SK-N-SH (cell line): Measurements from ENCODE around the gene EFCAB8. TPM values are rescaled to one million over a fixed set of nuclear protein-coding genes. Genes with fewer than 3 reads are reported as not detected.

Source experiments
- CTCF ChIA-PET: fragments of 300-600, 350-600 bp; formaldehyde crosslinking; extraction: SDS; loops from one replicate; lab custom pipeline; 2021; lab: Yijun Ruan, JAX
- POLR2A ChIA-PET: fragments of 350-600 bp; sonication (Branson Sonifier 250); formaldehyde crosslinking; extraction: SDS; loops from one replicate; lab custom pipeline; 2020; ENCODE audit warnings: antibody characterized with exemption, inconsistent platforms; lab: Yijun Ruan, JAX
- DNase-seq: peaks from one replicate; pipeline ENCODE4 v3.0.0; 2012
- H2AFZ ChIP-seq: fragments of 200-600 bp; sonication (generic); 2 replicates; pipeline ENCODE4 v1.8.1; 2016; ENCODE audit warnings: antibody characterized with exemption, mild to moderate bottlenecking, low read depth
- H3F3A ChIP-seq: fragments of 200-600 bp; sonication (generic); replicated peaks from 2 replicates; pipeline ENCODE3; 2016; ENCODE audit warnings: antibody characterized with exemption, mild to moderate bottlenecking; ENCODE audit not compliant: insufficient read depth
- H3K27ac ChIP-seq, 2 experiments: fragments of 200-500 bp in 1 of 2; fragments of 200-600 bp in 1 of 2; sonication (Bioruptor generic) in 1 of 2; sonication (generic), shearing (Covaris generic) in 1 of 2; 2 replicates each; pipeline versions ENCODE4 v1.5.1 to v1.6.1; 2014 to 2016; ENCODE audit warnings: low read depth in 2 of 2, inconsistent platforms in 1 of 2, low read length in 1 of 2, mild to moderate bottlenecking in 1 of 2, mixed read lengths in 1 of 2
- H3K27me3 ChIP-seq: fragments of 200-600 bp; sonication (generic), shearing (Covaris generic); 2 replicates; pipeline ENCODE4 v1.6.1; 2016; ENCODE audit warnings: mixed run types; ENCODE audit not compliant: insufficient read depth
- H3K36me3 ChIP-seq, 2 experiments: fragments of 200-500 bp in 1 of 2; fragments of 200-600 bp in 1 of 2; sonication (Bioruptor generic) in 1 of 2; sonication (generic) in 1 of 2; replicated peaks in 1 of 2; 2 replicates each; pipeline versions ENCODE3 to v1.5.1; 2014 to 2016; ENCODE audit warnings: low read length in 1 of 2, mild to moderate bottlenecking in 1 of 2; ENCODE audit not compliant: insufficient read depth in 2 of 2, control insufficient read depth in 1 of 2
- H3K4me1 ChIP-seq, 2 experiments: fragments of 200-500 bp in 1 of 2; fragments of 200-600 bp in 1 of 2; sonication (Bioruptor generic) in 1 of 2; sonication (generic), shearing (Covaris generic) in 1 of 2; 2 replicates each; pipeline versions ENCODE4 v1.5.1 to v1.6.1; 2014 to 2016; ENCODE audit warnings: low read depth in 1 of 2, low read length in 1 of 2, mixed run types in 1 of 2; ENCODE audit not compliant: insufficient read depth in 2 of 2, control insufficient read depth in 1 of 2
- H3K4me2 ChIP-seq: fragments of 200-600 bp; sonication (generic), shearing (Covaris generic); 2 replicates; pipeline ENCODE4 v1.6.1; 2017; ENCODE audit warnings: mixed run types
- H3K4me3 ChIP-seq, 2 experiments: fragments of 200-500 bp in 1 of 2; fragments of 200-600 bp in 1 of 2; sonication (Bioruptor generic) in 1 of 2; sonication (generic), shearing (Covaris generic) in 1 of 2; 2 replicates each; pipeline versions ENCODE4 v1.5.1 to v1.8.1; 2014 to 2016; ENCODE audit warnings: low read depth in 2 of 2, inconsistent platforms in 1 of 2, low read length in 1 of 2, mild to moderate bottlenecking in 1 of 2, mixed read lengths in 1 of 2, moderate library complexity in 1 of 2
- H3K79me2 ChIP-seq: fragments of 200-600 bp; sonication (generic); 2 replicates; pipeline ENCODE4 v1.8.1; 2017; ENCODE audit warnings: mild to moderate bottlenecking; ENCODE audit not compliant: insufficient read depth
- H3K9ac ChIP-seq: fragments of 200-600 bp; sonication (generic); 2 replicates; pipeline ENCODE4 v1.6.1; 2017; ENCODE audit warnings: mixed run types
- H3K9me2 ChIP-seq: fragments of 200-600 bp; sonication (generic); 2 replicates; pipeline ENCODE4 v1.6.1; 2017; ENCODE audit warnings: mixed run types
- H3K9me3 ChIP-seq: fragments of 200-600 bp; sonication (generic); 2 replicates; pipeline ENCODE4 v1.6.1; 2017; ENCODE audit warnings: mixed run types, mild to moderate bottlenecking, moderate library complexity
- H4K20me1 ChIP-seq: fragments of 200-600 bp; sonication (generic); 2 replicates; pipeline ENCODE4 v1.6.1; 2017; ENCODE audit warnings: mild to moderate bottlenecking, mixed run types; ENCODE audit not compliant: insufficient read depth
- CHD2 ChIP-seq: fragments of 150-350 bp; IDR thresholded peaks from 2 replicates; pipeline ENCODE4 v1.6.1; 2018; ENCODE audit warnings: low read length; ENCODE audit not compliant: partially characterized antibody
- CTCF ChIP-seq: fragments of 200-600 bp; sonication (generic); IDR thresholded peaks from 2 replicates; pipeline ENCODE4 v1.6.1; 2017; ENCODE audit warnings: antibody characterized with exemption, mild to moderate bottlenecking, moderate library complexity
- ELF1 ChIP-seq: IDR thresholded peaks from 2 replicates; pipeline ENCODE4 v1.4.0; 2012
- EP300 ChIP-seq, 2 experiments: IDR thresholded peaks; 2 replicates each; pipeline versions ENCODE4 v1.4.0 to v1.6.1; 2012; ENCODE audit warnings: borderline replicate concordance in 1 of 2, low read depth in 1 of 2, low read length in 1 of 2
- FOSL2 ChIP-seq: IDR thresholded peaks from 2 replicates; pipeline ENCODE4 v1.4.0; 2012; ENCODE audit warnings: low read depth, mild to moderate bottlenecking, moderate library complexity, borderline replicate concordance
- FOXJ3 ChIP-seq: sonication (generic); formaldehyde crosslinking; IDR thresholded peaks from 2 replicates; pipeline ENCODE4 v1.5.1; 2020; ENCODE audit warnings: mild to moderate bottlenecking, missing genetic modification reagents
- FOXM1 ChIP-seq: IDR thresholded peaks from 2 replicates; pipeline ENCODE4 v1.4.0; 2012; ENCODE audit warnings: low read depth, mild to moderate bottlenecking
- IRF3 ChIP-seq: fragments of 150-350 bp; IDR thresholded peaks from 2 replicates; pipeline ENCODE4 v1.6.1; 2016; ENCODE audit warnings: mild to moderate bottlenecking, low read depth, low read length
- MEF2A ChIP-seq: IDR thresholded peaks from 2 replicates; pipeline ENCODE4 v1.4.0; 2012; ENCODE audit warnings: low read depth, borderline replicate concordance
- NFIC ChIP-seq: IDR thresholded peaks from 2 replicates; pipeline ENCODE4 v1.4.0; 2012; ENCODE audit warnings: borderline replicate concordance
- POLR2AphosphoS5 ChIP-seq: IDR thresholded peaks from 2 replicates; pipeline ENCODE4 v1.6.1; 2012; ENCODE audit warnings: low read depth, low read length
- RAD21 ChIP-seq: IDR thresholded peaks from 2 replicates; pipeline ENCODE4 v1.6.1; 2012; ENCODE audit warnings: mild to moderate bottlenecking, low read length
- RXRA ChIP-seq: IDR thresholded peaks from 2 replicates; pipeline ENCODE4 v1.4.0; 2012; ENCODE audit warnings: low read depth, mild to moderate bottlenecking, borderline replicate concordance
- SMC3 ChIP-seq: IDR thresholded peaks from 2 replicates; pipeline ENCODE4 v1.6.1; 2012; ENCODE audit warnings: low read depth, low read length, improper control_type of control experiment
- TAF1 ChIP-seq: IDR thresholded peaks from 2 replicates; pipeline ENCODE4 v1.6.1; 2012; ENCODE audit warnings: low read depth, mild to moderate bottlenecking, low read length, moderate library complexity, borderline replicate concordance
- TCF12 ChIP-seq: IDR thresholded peaks from 2 replicates; pipeline ENCODE4 v1.4.0; 2012
- TEAD4 ChIP-seq: IDR thresholded peaks from 2 replicates; pipeline ENCODE4 v1.4.0; 2012; ENCODE audit warnings: mild to moderate bottlenecking, borderline replicate concordance; ENCODE audit not compliant: insufficient read depth
- ZBTB33 ChIP-seq: IDR thresholded peaks from 2 replicates; pipeline ENCODE4 v1.4.0; 2012; ENCODE audit warnings: low read depth, borderline replicate concordance
- WGBS: methylation state at CpG from one replicate; pipeline ENCODE4 v1.1.6; 2017; ENCODE audit warnings: low lambda C conversion rate; 5-methylcytosine and 5-hydroxymethylcytosine counted together
- polyA plus RNA-seq, 3 experiments: library from polyadenylated mRNA; depleted of rRNA; stranded (reverse); fragments of >200 nt; gene quantifications; 2 replicates each; pipeline ENCODE4 v1.2.3, GENCODE V29; 2012

The EFCAB8 gene
- polyA plus RNA-seq, 1 of the 3 experiments (the other 2 are of a cell fraction), result not detected

- Histone ChIP-seq H4K20me1 (no peaks in the 10 kb centered on the region), H3K27me3 (no peaks in the 10 kb centered on the region; the same call in 1 of the 2 replicates), H3K4me2 (no peak overlapping the region), H3K36me3 (no peaks in the 10 kb centered on the region), H3K9me2 (no peaks in the 10 kb centered on the region), H3K4me3 (no peak overlapping the region), H3K9me3 (no peaks in the 10 kb centered on the region), H3K9ac (no peak overlapping the region), H3K27ac (no peak overlapping the region), H3K4me1 (no peaks in the 10 kb centered on the region), H3K79me2 (no peaks in the 10 kb centered on the region), H3F3A (no peaks in the 10 kb centered on the region), H2AFZ (no peak overlapping the region)
- DNase-seq, result no peak
- WGBS, result 81% methylated on average over 5 of the region's 5 CpGs
- POLR2A ChIA-PET, result no interaction called here
- CTCF ChIA-PET, result interaction anchor here (1.3 to 2.2 kb wide), 2 partner anchors 13 to 99 kb away, joined by 3 to 7 read pairs; no protein-coding TSS in a partner anchor
- TF ChIP-seq TEAD4 (no peak), RXRA (no peak), RAD21 (no peak), TCF12 (no peak), NFIC (no peak), FOXJ3 (CRISPR knock-in tag) (no peak), MEF2A (no peak), SMC3 (no peak), FOSL2 (no peak), CHD2 (no peak), CTCF (no peak), FOXM1 (no peak)
These were observed 29.9 kb downstream of the EFCAB8 start for GRCh38 chr20:32888636-32889035.

GRCh38 chr20:32889281-32889680 is 30.6 kb downstream of the EFCAB8 start:
- POLR2A ChIA-PET, result no interaction called here
- no peaks in the 10 kb centered on the region for H3K9me2 ChIP-seq
- no peak overlapping the region for H3K9ac ChIP-seq
- no peaks in the 10 kb centered on the region for H3K79me2 ChIP-seq
- no peaks in the 10 kb centered on the region for H3K4me1 ChIP-seq
- 62% methylated on average over 2 of the region's 5 CpGs for WGBS
- TF ChIP-seq SMC3 (no peak), CTCF (no peak), POLR2AphosphoS5 (no peak), ZBTB33 (no peak), IRF3 (no peak), ELF1 (no peak), RXRA (no peak), TAF1 (no peak), EP300 (IDR thresholded peaks at IDR 0.05; ENCODE audit: borderline replicate concordance in 1 of 2, low read depth in 1 of 2, low read length in 1 of 2) (no peak), TEAD4 (no peak)
- TF ChIP-seq, all 33 proteins: peak for 0
- Histone ChIP-seq H3K27me3 (no peaks in the 10 kb centered on the region; the same call in 1 of the 2 replicates), H3K36me3 (no peaks in the 10 kb centered on the region), H3K27ac (no peak overlapping the region), H2AFZ (no peak overlapping the region), H3F3A (no peaks in the 10 kb centered on the region), H3K4me2 (no peak overlapping the region), H3K9me3 (no peaks in the 10 kb centered on the region), H3K4me3 (no peak overlapping the region), H4K20me1 (no peaks in the 10 kb centered on the region)
- DNase-seq, result no peak
- CTCF ChIA-PET, result interaction anchor here (1.3 kb wide), 1 partner anchor 100 kb away, joined by 3 read pairs; no protein-coding TSS in a partner anchor
